ENCODE results near the gene C4orf54.

DNA sequence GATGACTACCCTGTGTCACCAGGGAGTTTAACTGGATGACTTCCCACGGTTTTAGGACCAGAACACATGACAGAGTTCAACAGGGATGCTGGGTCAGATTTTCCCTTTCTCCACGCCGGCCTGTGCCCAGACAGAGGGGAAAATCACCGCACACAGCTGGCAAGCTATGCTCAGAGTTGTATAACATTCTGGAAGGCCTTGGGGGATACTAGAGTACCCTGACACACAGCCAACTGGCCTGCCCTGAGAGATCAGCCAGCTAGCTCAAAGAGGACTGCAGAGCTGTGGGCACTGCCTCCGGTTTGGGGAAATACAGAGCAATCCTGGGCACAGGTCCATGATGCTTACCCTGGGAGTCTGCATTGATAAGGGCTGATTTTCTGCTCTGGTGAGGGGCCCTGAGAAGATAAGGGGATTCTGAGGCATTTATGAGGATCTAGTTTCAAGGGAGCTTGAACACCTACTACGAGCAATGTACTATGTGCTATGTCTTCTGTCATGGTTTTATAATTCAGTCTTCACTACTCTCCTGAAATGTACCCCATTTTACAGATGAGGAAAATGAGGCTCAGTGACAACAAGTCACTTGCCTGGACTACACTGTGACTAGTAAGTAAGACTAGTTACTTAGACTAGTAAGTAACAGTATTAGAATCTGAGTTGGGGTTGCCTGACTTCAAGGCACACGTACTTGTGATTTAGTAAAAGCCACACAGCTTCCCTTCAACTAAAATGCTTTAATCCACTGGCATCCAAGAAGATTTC lies 14.7 kb downstream of the C4orf54 start:
- TF ChIP-seq, protein P1, sequence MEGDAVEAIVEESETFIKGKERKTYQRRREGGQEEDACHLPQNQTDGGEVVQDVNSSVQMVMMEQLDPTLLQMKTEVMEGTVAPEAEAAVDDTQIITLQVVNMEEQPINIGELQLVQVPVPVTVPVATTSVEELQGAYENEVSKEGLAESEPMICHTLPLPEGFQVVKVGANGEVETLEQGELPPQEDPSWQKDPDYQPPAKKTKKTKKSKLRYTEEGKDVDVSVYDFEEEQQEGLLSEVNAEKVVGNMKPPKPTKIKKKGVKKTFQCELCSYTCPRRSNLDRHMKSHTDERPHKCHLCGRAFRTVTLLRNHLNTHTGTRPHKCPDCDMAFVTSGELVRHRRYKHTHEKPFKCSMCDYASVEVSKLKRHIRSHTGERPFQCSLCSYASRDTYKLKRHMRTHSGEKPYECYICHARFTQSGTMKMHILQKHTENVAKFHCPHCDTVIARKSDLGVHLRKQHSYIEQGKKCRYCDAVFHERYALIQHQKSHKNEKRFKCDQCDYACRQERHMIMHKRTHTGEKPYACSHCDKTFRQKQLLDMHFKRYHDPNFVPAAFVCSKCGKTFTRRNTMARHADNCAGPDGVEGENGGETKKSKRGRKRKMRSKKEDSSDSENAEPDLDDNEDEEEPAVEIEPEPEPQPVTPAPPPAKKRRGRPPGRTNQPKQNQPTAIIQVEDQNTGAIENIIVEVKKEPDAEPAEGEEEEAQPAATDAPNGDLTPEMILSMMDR (IDR thresholded peaks at IDR 0.05) = no peak
- TF ChIP-seq POLR2A (IDR thresholded peaks at IDR 0.05) = peak in 1 of 2 donors; percentile 59
